Nephron (organoid): ENCODE results near the gene GOLGA5.
A peak's percentile ranks its signal among the peaks of the same experiment; 100 is the strongest.

Experiments
- H3K27ac Mint-ChIP-seq, 3 experiments: 2 replicates each; pipeline ENCODE4 v1.8.0; 2020; ENCODE audit warnings: mixed read lengths in 3 of 3, mild to moderate bottlenecking in 2 of 3, moderate library complexity in 1 of 3
- H3K27me3 Mint-ChIP-seq: 2 replicates; pipeline ENCODE4 v1.8.0; 2021; ENCODE audit warnings: low read depth, mild to moderate bottlenecking, moderate library complexity, mixed read lengths
- H3K36me3 Mint-ChIP-seq: 2 replicates; pipeline ENCODE4 v1.8.0; 2020; ENCODE audit warnings: low read depth, mixed read lengths
- H3K4me1 Mint-ChIP-seq: 2 replicates; pipeline ENCODE4 v1.8.0; 2020; ENCODE audit warnings: mixed read lengths
- H3K4me3 Mint-ChIP-seq, 3 experiments: 2 replicates each; pipeline ENCODE4 v1.8.0; 2020; ENCODE audit warnings: mild to moderate bottlenecking in 3 of 3, mixed read lengths in 3 of 3, moderate library complexity in 2 of 3
- H3K9me3 Mint-ChIP-seq: 2 replicates; pipeline ENCODE4 v1.8.0; 2020; ENCODE audit warnings: mixed read lengths
- CTCF ChIP-seq, 3 experiments: fragments of 200-600 bp; sonication (generic); IDR thresholded peaks; one replicate each; pipeline ENCODE4 v1.5.0; 2021; ENCODE audit warnings: antibody characterized with exemption in 3 of 3; ENCODE audit not compliant: unreplicated experiment in 3 of 3

The GOLGA5 gene

GRCh38 chr14:92785667-92786426 lies 8.3 kb upstream of the GOLGA5 start:
- no peak overlapping the region for H3K27ac Mint-ChIP-seq
- H3K9me3 Mint-ChIP-seq = peaks cover 13% of the 10 kb centered on the region
- no peak for TF ChIP-seq CTCF (IDR thresholded peaks at IDR 0.05; ENCODE audit: unreplicated experiment in 3 of 3)
- no peaks in the 10 kb centered on the region for H3K36me3 Mint-ChIP-seq
- no peak overlapping the region for H3K4me3 Mint-ChIP-seq
- no peaks in the 10 kb centered on the region for H3K27me3 Mint-ChIP-seq
- peaks cover 3% of the 10 kb centered on the region for H3K4me1 Mint-ChIP-seq

GRCh38 chr14:92786427-92786756 lies 7.7 kb upstream of the GOLGA5 start:
- no peaks in the 10 kb centered on the region for H3K27me3 Mint-ChIP-seq
- H3K4me3 Mint-ChIP-seq = no peak overlapping the region
- H3K36me3 Mint-ChIP-seq = no peaks in the 10 kb centered on the region
- H3K27ac Mint-ChIP-seq = no peak overlapping the region
- no peaks in the 10 kb centered on the region for H3K4me1 Mint-ChIP-seq
- peaks cover 16% of the 10 kb centered on the region for H3K9me3 Mint-ChIP-seq
- no peak for TF ChIP-seq CTCF (IDR thresholded peaks at IDR 0.05; ENCODE audit: unreplicated experiment in 3 of 3)

GRCh38 chr14:92787554-92787953 lies 6.6 kb upstream of the GOLGA5 start:
- TF ChIP-seq CTCF (IDR thresholded peaks at IDR 0.05; ENCODE audit: unreplicated experiment in 3 of 3) = no peak
- Mint-ChIP-seq H3K9me3 (peaks cover 20% of the 10 kb centered on the region), H3K4me3 (no peak overlapping the region), H3K27me3 (peaks cover 3% of the 10 kb centered on the region), H3K36me3 (no peaks in the 10 kb centered on the region), H3K4me1 (no peaks in the 10 kb centered on the region), H3K27ac (no peak overlapping the region)

GRCh38 chr14:92789457-92790089 lies 4.5 kb upstream of the GOLGA5 start:
- Mint-ChIP-seq H3K27me3 (peaks cover 3% of the 10 kb centered on the region), H3K27ac (no peak overlapping the region), H3K9me3 (peaks cover 23% of the 10 kb centered on the region), H3K4me3 (no peak overlapping the region), H3K4me1 (peaks cover 5% of the 10 kb centered on the region), H3K36me3 (no peaks in the 10 kb centered on the region)
- no peak for TF ChIP-seq CTCF (IDR thresholded peaks at IDR 0.05; ENCODE audit: unreplicated experiment in 3 of 3)

GRCh38 chr14:92792885-92793284 lies 1.2 kb upstream of the GOLGA5 start:
- Mint-ChIP-seq H3K4me1 (peaks cover 24% of the 10 kb centered on the region), H3K27me3 (peaks cover 3% of the 10 kb centered on the region), H3K4me3 (peak overlapping the region; percentile 48 to 86 (median 85)), H3K9me3 (peaks cover 23% of the 10 kb centered on the region), H3K27ac (peak overlapping the region in 2 of 3 experiments; percentile 25 to 79), H3K36me3 (peaks cover 8% of the 10 kb centered on the region)
- TF ChIP-seq CTCF (IDR thresholded peaks at IDR 0.05; ENCODE audit: unreplicated experiment in 3 of 3) = no peak

GRCh38 chr14:92794547-92794941 lies 439 bp downstream of the GOLGA5 start:
- peaks cover 24% of the 10 kb centered on the region for H3K4me1 Mint-ChIP-seq
- no peak for TF ChIP-seq CTCF (IDR thresholded peaks at IDR 0.05; ENCODE audit: unreplicated experiment in 3 of 3)
- peak overlapping the region; percentile 78 to 99 (median 93) for H3K27ac Mint-ChIP-seq
- H3K9me3 Mint-ChIP-seq = peaks cover 18% of the 10 kb centered on the region
- peaks cover 3% of the 10 kb centered on the region for H3K27me3 Mint-ChIP-seq
- H3K4me3 Mint-ChIP-seq = peak overlapping the region; percentile 85 to 99 (median 86)
- peaks cover 14% of the 10 kb centered on the region for H3K36me3 Mint-ChIP-seq
